ENCODE measurements around the gene RPRD1A. TPM values are rescaled to one million over a fixed set of nuclear protein-coding genes. Genes with fewer than 3 reads are reported as not detected.
"Not testable (repeated sequence)": the region's sequence is repeated elsewhere in the genome, so short reads cannot be mapped to it uniquely, and the experiment has no call there.

Gene RPRD1A
- total RNA-seq, 1 donor from 2014 or later: 35.0 TPM

DNA sequence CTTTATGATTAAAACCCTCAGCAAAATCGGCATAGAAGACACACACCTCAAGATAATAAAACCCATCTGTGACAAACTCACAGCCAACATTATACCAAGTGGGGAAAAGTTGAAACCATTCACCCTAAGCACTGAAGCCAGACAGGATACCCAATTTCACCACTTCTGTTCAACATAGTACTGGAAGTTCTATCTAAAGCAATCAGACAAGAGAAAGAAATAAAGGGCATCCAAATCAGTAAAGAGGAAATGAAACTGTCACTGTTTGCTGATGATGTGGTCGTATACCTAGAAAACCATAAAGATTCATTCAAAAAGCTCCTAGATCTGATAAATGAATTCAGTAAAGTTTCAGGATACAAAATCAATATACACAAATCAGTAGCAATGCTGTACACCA, 16.4 kb upstream of the RPRD1A start:
- peaks cover 0 to 4% (median 0%) of the 10 kb centered on the region in 3 donors for H3K27me3 ChIP-seq (ENCODE audit: control insufficient read depth in 3 of 3, insufficient read depth in 3 of 3, low read length in 3 of 3)
- no peaks in the 10 kb centered on the region for H3K36me3 ChIP-seq (ENCODE audit: control insufficient read depth in 3 of 3, insufficient read depth in 3 of 3, low read length in 3 of 3)
- H3K4me3 ChIP-seq (ENCODE audit: low read length in 3 of 3): no peak overlapping the region
- no peaks in the 10 kb centered on the region for H3K9me3 ChIP-seq (ENCODE audit: control insufficient read depth in 3 of 3, low read length in 3 of 3)
- no peak overlapping the region for H3K9ac ChIP-seq (ENCODE audit: low read depth in 1 of 3, low read length in 3 of 3)
- no peak overlapping the region for H3K27ac ChIP-seq (ENCODE audit: low read depth, low read length)
- H3K4me1 ChIP-seq (ENCODE audit: control insufficient read depth in 3 of 3, insufficient read depth in 3 of 3, low read length in 3 of 3): no peaks in the 10 kb centered on the region

DNA sequence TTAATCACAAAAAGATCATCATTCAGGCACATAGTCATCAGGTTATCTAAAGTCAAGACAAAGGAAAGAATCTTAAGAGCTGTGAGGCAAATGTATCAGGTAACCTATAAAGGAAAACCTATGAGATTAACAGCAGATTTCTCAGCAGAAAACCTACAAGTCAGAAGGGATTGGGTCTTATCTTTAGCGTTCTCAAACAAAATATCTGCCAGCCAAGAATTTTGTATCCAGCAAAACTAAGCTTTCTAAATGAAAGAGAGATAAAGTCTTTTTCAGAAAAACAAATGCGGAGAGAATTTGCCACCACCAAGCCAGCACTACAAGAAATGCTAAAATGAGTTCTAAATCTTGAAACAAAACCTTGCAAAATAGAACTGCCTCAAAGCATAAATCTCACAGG, 13.8 kb upstream of the RPRD1A start:
- not testable (repeated sequence) for H3K9ac ChIP-seq (ENCODE audit: low read depth in 1 of 3, low read length in 3 of 3); H3K27me3 ChIP-seq (ENCODE audit: control insufficient read depth in 3 of 3, insufficient read depth in 3 of 3, low read length in 3 of 3); H3K4me1 ChIP-seq (ENCODE audit: control insufficient read depth in 3 of 3, insufficient read depth in 3 of 3, low read length in 3 of 3); H3K9me3 ChIP-seq (ENCODE audit: control insufficient read depth in 3 of 3, low read length in 3 of 3); H3K36me3 ChIP-seq (ENCODE audit: control insufficient read depth in 3 of 3, insufficient read depth in 3 of 3, low read length in 3 of 3); H3K4me3 ChIP-seq (ENCODE audit: low read length in 3 of 3); H3K27ac ChIP-seq (ENCODE audit: low read depth, low read length)

DNA sequence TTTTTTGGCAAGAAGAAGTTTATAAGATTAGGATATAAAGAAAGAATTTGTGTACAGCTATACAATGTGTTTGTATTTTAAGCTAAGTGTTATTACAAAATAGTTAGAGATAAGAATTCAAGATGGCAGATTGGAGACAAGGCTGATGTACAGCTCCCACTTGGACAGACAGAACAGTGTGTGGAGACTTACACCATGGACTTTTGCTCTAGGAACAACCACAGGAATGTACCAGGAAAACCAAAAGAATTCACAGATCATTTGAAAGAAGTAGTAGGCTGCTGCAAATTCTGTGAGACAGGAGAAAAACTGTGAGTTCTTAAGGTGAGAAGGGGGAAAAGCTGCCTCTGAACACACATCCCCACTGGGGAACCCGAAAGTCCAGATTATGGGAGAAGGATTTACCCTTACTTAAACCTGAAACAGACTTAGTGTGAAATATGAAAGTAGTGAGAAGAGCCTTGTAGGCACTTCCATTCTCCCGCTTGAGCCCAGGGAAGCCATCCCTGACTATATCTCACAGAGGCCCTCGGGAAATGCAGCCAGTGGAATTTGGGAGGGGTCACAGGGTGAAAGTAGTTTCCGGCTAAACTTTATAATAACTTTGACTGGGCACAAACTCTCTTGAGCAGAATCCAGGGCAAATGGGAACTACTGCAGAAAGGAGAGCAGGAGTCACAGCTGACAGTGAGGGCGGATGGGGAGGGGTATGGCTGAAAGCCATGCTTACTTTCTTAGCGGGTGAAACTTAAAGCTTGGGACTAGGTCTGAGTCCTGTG, 11.6 kb upstream of the RPRD1A start:
- no peak overlapping the region for H3K27ac ChIP-seq (ENCODE audit: low read depth, low read length)
- H3K27me3 ChIP-seq (ENCODE audit: control insufficient read depth in 3 of 3, insufficient read depth in 3 of 3, low read length in 3 of 3): peaks cover 0 to 8% (median under 1%) of the 10 kb centered on the region in 3 donors
- no peak overlapping the region for H3K4me3 ChIP-seq (ENCODE audit: low read length in 3 of 3)
- no peaks in the 10 kb centered on the region for H3K4me1 ChIP-seq (ENCODE audit: control insufficient read depth in 3 of 3, insufficient read depth in 3 of 3, low read length in 3 of 3)
- H3K9me3 ChIP-seq (ENCODE audit: control insufficient read depth in 3 of 3, low read length in 3 of 3): no peaks in the 10 kb centered on the region
- no peak overlapping the region for H3K9ac ChIP-seq (ENCODE audit: low read depth in 1 of 3, low read length in 3 of 3)
- H3K36me3 ChIP-seq (ENCODE audit: control insufficient read depth in 3 of 3, insufficient read depth in 3 of 3, low read length in 3 of 3): no peaks in the 10 kb centered on the region

DNA sequence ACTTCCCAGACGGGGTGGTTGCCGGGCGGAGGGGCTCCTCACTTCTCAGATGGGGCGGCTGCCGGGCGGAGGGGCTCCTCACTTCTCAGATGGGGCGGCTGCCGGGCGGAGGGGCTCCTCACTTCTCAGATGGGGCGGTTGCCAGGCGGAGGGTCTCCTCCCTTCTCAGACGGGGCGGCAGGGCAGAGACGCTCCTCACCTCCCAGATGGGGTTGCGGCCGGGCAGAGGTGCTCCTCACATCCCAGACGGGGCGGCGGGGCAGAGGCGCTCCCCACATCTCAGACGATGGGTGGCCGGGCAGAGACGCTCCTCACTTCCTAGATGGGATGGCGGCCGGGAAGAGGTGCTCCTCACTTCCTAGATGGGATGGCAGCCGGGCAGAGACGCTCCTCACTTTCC, 10.4 kb upstream of the RPRD1A start:
- not testable (repeated sequence) for H3K9me3 ChIP-seq (ENCODE audit: control insufficient read depth in 3 of 3, low read length in 3 of 3); H3K9ac ChIP-seq (ENCODE audit: low read depth in 1 of 3, low read length in 3 of 3)

DNA sequence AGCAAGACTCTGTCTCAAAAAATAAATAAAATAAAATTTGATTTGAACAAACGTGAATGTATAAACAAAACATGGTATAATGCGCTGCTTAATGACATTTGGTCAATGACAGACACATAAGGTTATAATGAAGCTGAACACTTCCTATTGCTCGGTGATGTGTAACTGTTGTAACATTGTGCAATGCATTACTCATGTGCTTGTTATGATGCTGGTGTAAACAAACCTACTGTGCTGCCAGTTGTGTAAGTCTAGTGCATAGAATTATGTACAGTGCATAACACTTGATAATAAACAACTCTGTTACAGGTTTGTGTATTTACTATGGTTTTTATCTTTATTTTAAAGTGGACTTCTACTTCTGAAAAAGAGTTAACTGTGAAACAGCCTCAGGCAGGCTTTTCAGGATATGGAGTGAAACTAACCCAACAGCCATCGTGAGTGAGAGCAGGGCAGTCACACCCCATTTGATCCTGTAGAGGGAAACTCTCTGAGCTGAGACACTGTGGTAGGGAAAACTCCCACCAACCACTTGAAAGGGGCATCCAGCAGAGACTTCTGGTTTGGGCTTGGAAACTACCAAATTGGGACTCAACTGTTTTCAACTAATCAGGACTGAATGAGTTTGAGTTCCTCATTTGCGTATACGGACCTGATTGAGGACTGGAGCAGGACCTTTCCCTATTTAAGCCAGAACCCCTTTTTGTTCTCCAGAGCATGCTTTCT, 8.7 kb upstream of the RPRD1A start:
- H3K9me3 ChIP-seq (ENCODE audit: control insufficient read depth in 3 of 3, low read length in 3 of 3): no peaks in the 10 kb centered on the region
- H3K27me3 ChIP-seq (ENCODE audit: control insufficient read depth in 3 of 3, insufficient read depth in 3 of 3, low read length in 3 of 3): peaks cover 0 to 8% (median 2%) of the 10 kb centered on the region in 3 donors
- H3K36me3 ChIP-seq (ENCODE audit: control insufficient read depth in 3 of 3, insufficient read depth in 3 of 3, low read length in 3 of 3): no peaks in the 10 kb centered on the region
- H3K9ac ChIP-seq (ENCODE audit: low read depth in 1 of 3, low read length in 3 of 3): no peak overlapping the region
- H3K4me3 ChIP-seq (ENCODE audit: low read length in 3 of 3): no peak overlapping the region
- no peak overlapping the region for H3K27ac ChIP-seq (ENCODE audit: low read depth, low read length)
- H3K4me1 ChIP-seq (ENCODE audit: control insufficient read depth in 3 of 3, insufficient read depth in 3 of 3, low read length in 3 of 3): no peaks in the 10 kb centered on the region

More for the DNA sequence above, 10.4 kb upstream of the RPRD1A start:
- not testable (repeated sequence) for H3K36me3 ChIP-seq (ENCODE audit: control insufficient read depth in 3 of 3, insufficient read depth in 3 of 3, low read length in 3 of 3); H3K27me3 ChIP-seq (ENCODE audit: control insufficient read depth in 3 of 3, insufficient read depth in 3 of 3, low read length in 3 of 3); H3K4me3 ChIP-seq (ENCODE audit: low read length in 3 of 3); H3K4me1 ChIP-seq (ENCODE audit: control insufficient read depth in 3 of 3, insufficient read depth in 3 of 3, low read length in 3 of 3); H3K27ac ChIP-seq (ENCODE audit: low read depth, low read length)

DNA sequence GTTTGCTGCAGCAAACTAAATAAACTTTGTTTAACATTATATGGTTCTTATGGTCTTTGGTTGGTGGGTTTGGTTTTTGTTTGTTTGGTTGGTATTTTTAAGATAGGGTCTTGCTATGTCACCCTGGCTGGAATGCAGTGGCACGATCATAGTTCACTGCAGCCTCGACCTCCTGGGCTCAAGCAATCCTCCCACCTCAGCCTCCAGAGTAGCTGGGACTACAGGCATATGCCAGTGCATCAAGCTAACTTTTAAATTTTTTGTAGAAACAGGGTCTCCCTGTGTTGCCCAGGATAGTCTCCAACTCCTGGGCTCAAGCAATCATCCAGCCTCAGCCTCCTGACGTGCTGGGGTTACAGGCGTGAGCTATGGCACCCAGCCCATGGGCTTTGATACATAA, 7.1 kb upstream of the RPRD1A start:
- H3K36me3 ChIP-seq (ENCODE audit: control insufficient read depth in 3 of 3, insufficient read depth in 3 of 3, low read length in 3 of 3): no peaks in the 10 kb centered on the region
- no peak overlapping the region for H3K27ac ChIP-seq (ENCODE audit: low read depth, low read length)
- no peaks in the 10 kb centered on the region for H3K9me3 ChIP-seq (ENCODE audit: control insufficient read depth in 3 of 3, low read length in 3 of 3)
- H3K4me3 ChIP-seq (ENCODE audit: low read length in 3 of 3): no peak overlapping the region
- H3K27me3 ChIP-seq (ENCODE audit: control insufficient read depth in 3 of 3, insufficient read depth in 3 of 3, low read length in 3 of 3): peaks cover 0 to 8% (median 2%) of the 10 kb centered on the region in 3 donors
- H3K9ac ChIP-seq (ENCODE audit: low read depth in 1 of 3, low read length in 3 of 3): no peak overlapping the region
- H3K4me1 ChIP-seq (ENCODE audit: control insufficient read depth in 3 of 3, insufficient read depth in 3 of 3, low read length in 3 of 3): no peaks in the 10 kb centered on the region

DNA sequence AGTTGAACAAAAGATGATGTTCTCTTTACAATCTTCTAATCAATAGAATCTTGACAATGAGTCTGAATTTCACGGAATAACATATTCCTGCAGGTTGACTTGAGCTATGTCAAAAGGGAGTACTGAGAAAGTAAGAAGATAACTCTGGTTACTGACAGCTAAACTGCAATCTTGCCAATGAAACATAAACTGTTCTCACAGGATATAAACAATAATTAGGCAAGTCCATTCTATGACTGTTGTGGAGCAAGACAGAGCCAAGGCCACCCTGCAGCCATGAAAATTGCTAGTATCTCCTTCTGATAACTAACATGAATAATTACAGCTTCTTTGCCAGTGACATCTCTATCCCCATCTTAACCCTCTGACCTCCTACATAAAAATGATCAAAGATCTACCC, 6.3 kb upstream of the RPRD1A start:
- Histone ChIP-seq H3K4me1 (ENCODE audit: control insufficient read depth in 3 of 3, insufficient read depth in 3 of 3, low read length in 3 of 3) (no peaks in the 10 kb centered on the region), H3K9ac (ENCODE audit: low read depth in 1 of 3, low read length in 3 of 3) (no peak overlapping the region), H3K4me3 (ENCODE audit: low read length in 3 of 3) (no peak overlapping the region), H3K9me3 (ENCODE audit: control insufficient read depth in 3 of 3, low read length in 3 of 3) (no peaks in the 10 kb centered on the region), H3K27me3 (ENCODE audit: control insufficient read depth in 3 of 3, insufficient read depth in 3 of 3, low read length in 3 of 3) (peaks cover 0 to 8% (median 2%) of the 10 kb centered on the region in 3 donors), H3K36me3 (ENCODE audit: control insufficient read depth in 3 of 3, insufficient read depth in 3 of 3, low read length in 3 of 3) (no peaks in the 10 kb centered on the region), H3K27ac (ENCODE audit: low read depth, low read length) (no peak overlapping the region)

DNA sequence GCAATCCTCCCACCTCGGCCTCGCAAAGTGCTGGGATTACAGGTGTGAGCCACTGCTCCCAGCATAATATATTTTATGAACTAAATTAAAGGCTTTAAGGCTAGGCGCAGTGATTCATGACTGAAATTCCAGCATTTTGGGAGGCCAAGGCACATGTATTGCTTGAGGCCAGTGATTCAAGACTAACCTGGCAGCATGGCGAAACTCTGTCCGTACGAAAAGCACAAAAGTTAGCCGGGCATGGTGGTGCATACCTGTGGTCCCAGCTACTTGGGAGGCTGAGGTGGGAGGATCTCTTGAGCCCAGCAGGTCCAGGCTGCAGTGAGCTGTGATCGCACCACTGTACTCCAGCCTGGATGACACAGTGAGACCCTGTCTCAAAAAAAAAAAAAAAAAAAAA, 5.0 kb upstream of the RPRD1A start:
- not testable (repeated sequence) for H3K27ac ChIP-seq (ENCODE audit: low read depth, low read length); H3K27me3 ChIP-seq (ENCODE audit: control insufficient read depth in 3 of 3, insufficient read depth in 3 of 3, low read length in 3 of 3); H3K4me1 ChIP-seq (ENCODE audit: control insufficient read depth in 3 of 3, insufficient read depth in 3 of 3, low read length in 3 of 3); H3K9ac ChIP-seq (ENCODE audit: low read depth in 1 of 3, low read length in 3 of 3); H3K4me3 ChIP-seq (ENCODE audit: low read length in 3 of 3); H3K36me3 ChIP-seq (ENCODE audit: control insufficient read depth in 3 of 3, insufficient read depth in 3 of 3, low read length in 3 of 3); H3K9me3 ChIP-seq (ENCODE audit: control insufficient read depth in 3 of 3, low read length in 3 of 3)

DNA sequence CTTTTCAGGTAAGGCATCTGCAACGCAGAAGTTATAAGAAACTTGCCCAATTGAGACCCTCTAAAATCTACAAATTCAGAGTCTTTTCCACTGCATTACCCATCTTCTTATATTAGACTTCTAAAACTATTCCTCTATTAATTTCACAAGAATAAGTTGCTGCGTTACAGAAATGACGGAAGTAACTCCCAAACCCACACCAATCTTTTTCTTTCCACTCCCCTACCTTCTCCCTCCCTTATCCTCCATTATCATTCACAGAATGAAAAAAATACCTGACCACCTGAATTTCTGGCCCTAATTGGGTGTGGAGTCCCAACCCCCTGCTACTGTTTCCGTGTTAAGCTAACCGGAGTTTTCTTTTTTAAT, 689 bp downstream of the RPRD1A start:
- Histone ChIP-seq H3K9me3 (ENCODE audit: control insufficient read depth in 3 of 3, low read length in 3 of 3) (no peaks in the 10 kb centered on the region), H3K36me3 (ENCODE audit: control insufficient read depth in 3 of 3, insufficient read depth in 3 of 3, low read length in 3 of 3) (no peaks in the 10 kb centered on the region), H3K9ac (ENCODE audit: low read depth in 1 of 3, low read length in 3 of 3) (peak overlapping the region; percentile 90 to 94 (median 91)), H3K4me1 (ENCODE audit: control insufficient read depth in 3 of 3, insufficient read depth in 3 of 3, low read length in 3 of 3) (peaks cover 6 to 12% (median 7%) of the 10 kb centered on the region in 3 donors), H3K4me3 (ENCODE audit: low read length in 3 of 3) (peak overlapping the region; percentile 88 to 99 (median 94)), H3K27ac (ENCODE audit: low read depth, low read length) (peak overlapping the region; percentile 86), H3K27me3 (ENCODE audit: control insufficient read depth in 3 of 3, insufficient read depth in 3 of 3, low read length in 3 of 3) (no peaks in the 10 kb centered on the region)

DNA sequence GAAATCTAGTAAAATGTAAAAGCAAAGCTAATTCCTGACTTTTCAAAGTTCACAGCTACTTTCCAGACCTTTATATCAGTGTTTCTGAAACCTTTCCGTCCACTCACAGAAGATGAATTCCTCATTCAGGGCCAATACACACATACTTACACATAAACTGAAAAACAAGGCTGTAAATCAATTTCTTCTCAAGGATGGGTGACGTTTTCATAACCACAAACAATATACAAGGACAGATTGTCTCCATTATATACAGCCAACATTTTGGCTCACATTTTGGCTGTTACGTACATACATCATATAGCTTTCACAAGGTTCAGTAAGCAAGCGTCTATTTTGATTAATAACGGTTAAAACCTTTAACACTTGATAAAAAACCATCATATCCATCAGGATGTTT, 1.4 kb downstream of the RPRD1A start:
- Histone ChIP-seq H3K9me3 (ENCODE audit: control insufficient read depth in 3 of 3, low read length in 3 of 3) (no peaks in the 10 kb centered on the region), H3K27me3 (ENCODE audit: control insufficient read depth in 3 of 3, insufficient read depth in 3 of 3, low read length in 3 of 3) (no peaks in the 10 kb centered on the region), H3K4me1 (ENCODE audit: control insufficient read depth in 3 of 3, insufficient read depth in 3 of 3, low read length in 3 of 3) (peaks cover 6 to 12% (median 7%) of the 10 kb centered on the region in 3 donors), H3K4me3 (ENCODE audit: low read length in 3 of 3) (peak overlapping the region; percentile 88 to 99 (median 94)), H3K36me3 (ENCODE audit: control insufficient read depth in 3 of 3, insufficient read depth in 3 of 3, low read length in 3 of 3) (no peaks in the 10 kb centered on the region), H3K27ac (ENCODE audit: low read depth, low read length) (no peak overlapping the region), H3K9ac (ENCODE audit: low read depth in 1 of 3, low read length in 3 of 3) (peak overlapping the region in 1 of 3 donors; percentile 90)

Data from skeletal muscle tissue (tissue), 4 donors.